ENCODE measurements around the gene TWIST1.

The TWIST1 gene

GRCh38 chr7:19113855-19114550 is 3.4 kb downstream of the TWIST1 start:
- no peak for DNase-seq (ENCODE audit: low read depth in 1 of 2, low spot score in 1 of 2)

DNA sequence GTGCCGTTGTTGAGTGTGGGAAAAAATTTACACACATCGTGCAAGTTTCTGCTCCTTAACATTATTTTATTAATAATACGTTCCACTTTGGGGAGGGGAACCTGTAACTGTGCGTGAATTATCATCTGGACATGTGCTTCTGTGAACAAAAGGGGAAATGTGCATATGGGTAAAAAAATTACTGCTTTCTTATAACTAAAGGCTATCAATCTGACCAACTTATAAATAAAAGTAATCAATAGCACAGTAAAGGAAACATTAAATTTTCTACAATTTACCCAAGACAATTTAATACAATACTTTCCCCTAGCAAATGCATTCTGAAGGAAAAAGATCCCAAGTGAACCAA is 4.5 kb downstream of the TWIST1 start:
- no peak for DNase-seq (ENCODE audit: low read depth in 1 of 2, low spot score in 1 of 2)

GRCh38 chr7:19112274-19113001 is 5.0 kb downstream of the TWIST1 start:
- DNase-seq (ENCODE audit: low read depth in 1 of 2, low spot score in 1 of 2) = no peak

DNA sequence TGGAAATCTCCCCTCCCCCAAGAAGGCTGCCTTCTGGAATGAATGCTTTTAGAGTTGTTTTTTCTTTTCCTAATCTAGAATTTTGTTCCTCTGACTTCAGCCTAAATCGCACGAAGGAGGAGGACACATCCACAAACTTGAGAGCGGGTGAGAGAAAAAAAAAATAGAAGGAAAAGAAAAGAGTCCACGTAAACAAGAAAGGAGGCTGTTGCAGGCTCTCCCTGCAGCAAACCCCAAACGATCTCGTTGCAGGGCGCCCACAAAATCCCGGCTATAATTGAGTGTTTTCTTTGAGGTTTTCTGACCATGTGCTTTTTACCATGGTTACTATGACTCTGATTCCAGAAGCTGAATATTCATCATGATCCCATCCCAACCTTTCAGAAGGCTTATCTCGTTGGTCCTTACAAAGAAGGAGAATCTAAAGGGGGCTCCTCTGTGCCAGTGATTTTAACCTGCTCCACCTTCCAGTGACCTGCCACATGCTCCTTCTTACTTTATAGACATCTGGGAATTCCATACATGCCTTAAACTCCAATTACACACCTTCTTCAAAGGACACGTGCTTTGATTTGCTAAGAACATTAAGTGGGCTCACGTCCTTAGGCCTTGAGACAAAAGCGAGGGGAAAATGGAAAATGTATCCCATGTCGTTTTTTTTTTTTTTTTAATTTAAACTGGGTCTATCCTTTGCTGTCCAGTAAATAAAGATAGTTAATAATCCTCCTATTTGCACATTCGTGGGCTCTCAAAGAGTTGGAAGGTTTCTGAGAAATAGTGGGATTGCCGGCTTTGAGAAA is 5.8 kb downstream of the TWIST1 start:
- no peak for DNase-seq (ENCODE audit: low read depth in 1 of 2, low spot score in 1 of 2)

GRCh38 chr7:19110776-19111175 is 6.7 kb downstream of the TWIST1 start:
- no peak for DNase-seq (ENCODE audit: low read depth in 1 of 2, low spot score in 1 of 2)

DNA sequence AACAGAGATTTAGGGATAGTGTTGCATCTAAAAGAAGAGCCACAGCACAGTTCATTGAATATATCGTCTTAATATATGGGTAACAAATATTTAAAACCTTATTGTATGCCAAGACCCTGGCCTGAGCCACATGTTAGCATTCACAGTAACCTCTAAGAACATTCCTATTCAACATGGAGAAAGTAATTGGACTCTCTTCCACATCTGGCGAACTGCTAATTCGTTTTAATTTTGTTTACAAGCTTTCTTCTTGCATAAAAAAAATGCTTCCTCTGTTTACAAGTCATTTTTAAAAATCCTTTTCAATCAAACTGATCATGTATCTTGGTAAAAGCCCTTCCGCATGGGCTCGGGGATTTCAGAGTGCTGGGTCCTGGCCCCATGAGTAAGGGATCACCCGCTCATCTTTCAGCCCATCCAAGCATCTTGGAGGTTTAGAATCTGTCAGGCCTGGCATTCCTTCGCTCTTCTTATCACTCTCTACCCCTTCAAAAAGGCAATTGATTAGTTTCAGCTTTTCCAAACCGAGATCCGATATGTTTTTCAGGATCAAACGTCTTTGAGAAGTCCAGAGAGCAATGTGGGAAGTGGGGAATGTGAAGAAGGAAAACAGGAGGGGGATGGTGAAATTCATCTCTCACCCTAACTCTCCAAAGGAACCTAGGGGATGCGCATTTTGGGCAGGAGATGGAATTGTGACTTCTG is 7.3 kb downstream of the TWIST1 start:
- no peak for DNase-seq (ENCODE audit: low read depth in 1 of 2, low spot score in 1 of 2)

GRCh38 chr7:19109000-19109946 is 8.2 kb downstream of the TWIST1 start:
- no peak for DNase-seq (ENCODE audit: low read depth in 1 of 2, low spot score in 1 of 2)

DNA sequence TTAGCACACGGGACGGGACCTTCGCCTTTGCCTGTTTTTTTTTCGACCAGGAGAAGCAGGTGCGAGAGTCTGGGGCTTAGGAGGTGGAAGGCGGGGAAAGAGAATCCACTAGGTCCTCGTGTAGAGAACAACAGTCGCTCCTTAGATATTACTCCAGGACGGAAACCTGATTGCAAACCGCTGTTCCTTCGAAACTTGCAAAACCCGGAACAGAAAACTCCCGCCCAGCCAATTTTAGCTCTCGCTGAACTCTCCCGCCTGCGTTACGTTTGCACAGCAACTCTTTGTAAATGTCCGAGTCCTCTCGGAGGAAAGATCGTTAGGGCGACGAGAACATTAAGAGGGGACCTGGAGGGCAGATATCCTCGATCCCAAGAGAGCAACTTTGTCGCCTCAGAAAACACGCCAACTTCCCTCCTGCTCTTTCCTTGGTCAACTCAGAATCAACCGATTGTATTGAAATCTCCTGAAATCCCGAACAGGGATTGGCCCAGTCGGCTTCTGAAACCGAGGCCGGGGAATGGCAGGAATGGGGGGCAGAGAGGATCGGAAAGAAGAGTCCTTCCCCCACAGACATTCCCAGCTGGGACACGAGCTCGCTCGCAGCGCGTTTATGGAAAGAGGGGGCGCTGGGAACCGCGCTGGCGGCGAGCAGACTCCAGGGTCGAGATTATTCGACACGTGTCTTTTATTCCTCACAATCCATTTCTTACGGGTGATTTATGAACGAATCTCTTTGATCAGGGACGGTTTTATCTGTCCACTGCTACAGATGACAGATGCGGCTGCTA is 9.9 kb downstream of the TWIST1 start:
- no peak for DNase-seq (ENCODE audit: low read depth in 1 of 2, low spot score in 1 of 2)

- DNase-seq (ENCODE audit: low read depth in 1 of 2, low spot score in 1 of 2) = no peak
Measured at GRCh38 chr7:19107081-19107355, 10.4 kb downstream of the TWIST1 start.

DNA sequence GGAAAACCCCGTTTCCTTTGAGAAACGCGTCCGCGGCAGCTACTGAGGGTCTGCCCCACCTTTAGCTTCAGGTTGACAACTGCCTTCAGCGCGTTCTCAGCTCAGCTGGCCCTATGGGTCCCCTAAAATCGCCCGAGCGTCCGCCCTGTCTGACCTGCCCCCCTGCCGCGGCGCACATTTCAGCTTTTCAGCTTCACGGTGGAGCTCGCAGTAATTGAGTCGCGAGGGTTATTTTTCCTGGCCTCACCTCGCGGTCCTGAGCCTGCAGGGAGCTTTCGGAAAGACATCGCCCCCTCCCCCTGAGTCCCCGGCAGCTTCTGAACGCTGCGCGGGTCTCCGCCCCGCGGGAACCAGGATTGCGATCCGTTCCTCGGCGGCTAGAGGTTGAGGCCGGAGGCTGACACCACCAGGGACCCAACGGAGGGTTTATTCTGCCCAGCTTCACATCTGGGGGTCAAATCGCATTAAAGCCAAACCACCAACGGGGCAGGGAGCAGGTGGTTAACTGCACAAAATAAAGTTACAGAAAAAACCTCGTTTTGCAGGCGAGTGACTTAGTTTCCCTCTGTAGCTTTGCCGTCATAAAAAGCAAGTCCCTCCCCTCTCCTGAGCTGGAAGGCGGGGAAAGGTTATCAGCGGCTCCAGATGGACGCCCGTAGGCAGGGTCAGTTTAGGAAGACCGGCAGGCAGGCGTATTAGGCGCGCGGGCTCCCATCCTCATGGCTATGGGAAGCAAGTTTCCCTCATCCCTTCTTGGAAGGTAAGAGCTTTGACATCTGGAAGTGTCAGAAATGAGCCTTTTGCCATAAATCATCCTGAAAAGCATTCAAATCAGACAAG is 11.0 kb downstream of the TWIST1 start:
- DNase-seq (ENCODE audit: low read depth in 1 of 2, low spot score in 1 of 2) = no peak

DNA sequence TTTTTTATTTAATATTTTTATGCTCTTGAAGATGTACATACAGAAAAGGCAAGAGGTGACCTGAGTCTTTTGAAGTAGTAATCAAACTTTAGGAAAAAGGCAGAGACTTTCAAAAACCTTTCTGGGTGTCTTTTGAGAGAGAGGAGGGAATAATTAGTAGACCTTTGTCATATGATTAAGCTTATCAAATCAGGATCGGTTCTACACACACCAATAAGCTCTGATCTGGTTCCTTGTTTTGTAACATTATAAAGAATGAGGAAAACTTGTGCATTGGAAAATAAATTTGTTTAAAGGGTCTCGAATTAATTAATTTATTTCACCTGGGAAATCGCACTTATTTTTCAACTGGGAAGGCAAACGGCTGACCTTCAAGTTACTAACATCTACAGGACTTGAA is 11.9 kb downstream of the TWIST1 start:
- DNase-seq (ENCODE audit: low read depth in 1 of 2, low spot score in 1 of 2) = no peak

GRCh38 chr7:19104811-19105210 is 12.6 kb downstream of the TWIST1 start:
- no peak for DNase-seq (ENCODE audit: low read depth in 1 of 2, low spot score in 1 of 2)

DNA sequence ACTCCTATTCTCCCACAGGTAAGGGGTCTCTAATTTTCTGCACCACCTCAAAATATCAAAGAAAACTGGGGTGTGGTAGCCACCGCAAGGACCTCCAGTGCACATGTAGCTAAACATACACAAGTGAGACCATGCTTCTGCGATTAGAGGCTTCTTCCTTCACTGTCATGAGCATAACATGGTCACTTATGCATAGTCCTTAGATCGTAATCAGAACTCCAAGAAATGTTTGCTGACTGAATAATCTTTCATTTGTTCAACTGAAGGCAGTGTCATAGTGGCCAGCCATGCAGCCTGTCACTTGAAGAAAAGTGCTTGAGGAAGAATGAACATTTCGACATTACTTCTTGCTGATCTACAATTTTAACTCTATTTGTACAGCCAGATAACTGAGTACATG is 14.6 kb downstream of the TWIST1 start:
- DNase-seq (ENCODE audit: low read depth in 1 of 2, low spot score in 1 of 2) = no peak

- no peak for DNase-seq (ENCODE audit: low read depth in 1 of 2, low spot score in 1 of 2)
Measured at GRCh38 chr7:19101909-19102308, 15.5 kb downstream of the TWIST1 start.

GRCh38 chr7:19101472-19101871 is 16.0 kb downstream of the TWIST1 start:
- no peak for DNase-seq (ENCODE audit: low read depth in 1 of 2, low spot score in 1 of 2)

- no peak for DNase-seq (ENCODE audit: low read depth in 1 of 2, low spot score in 1 of 2)
Measured at GRCh38 chr7:19099924-19100323, 17.5 kb downstream of the TWIST1 start.

- DNase-seq (ENCODE audit: low read depth in 1 of 2, low spot score in 1 of 2) = no peak
Measured at GRCh38 chr7:19099194-19099593, 18.2 kb downstream of the TWIST1 start.

DNA sequence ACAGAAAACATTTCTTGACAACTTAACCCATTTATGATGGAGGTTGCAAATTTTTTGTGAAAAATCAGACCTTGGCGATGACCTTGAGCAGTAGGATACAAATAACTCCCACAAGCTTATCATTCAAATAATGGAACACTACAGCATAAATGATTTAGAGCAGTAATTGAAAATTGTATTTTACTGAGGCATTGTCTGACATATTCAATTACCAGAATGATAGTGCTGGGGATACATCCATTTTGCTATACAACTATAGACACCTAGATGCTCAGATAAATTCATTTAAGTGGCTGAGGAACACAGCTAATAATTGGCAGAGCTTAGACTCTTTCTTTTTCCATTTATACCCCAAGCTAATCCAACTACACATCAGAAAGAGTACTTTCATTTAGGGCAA is 18.9 kb downstream of the TWIST1 start:
- no peak for DNase-seq (ENCODE audit: low read depth in 1 of 2, low spot score in 1 of 2)

Measured in activated CD4-positive, alpha-beta T cell treated with anti-CD3 and anti-CD28 coated beads, Interleukin-2, amount 50 U/mL, for 24 hours (primary cell).